Measurements from ENCODE around the gene ATE1. TPM values are rescaled to one million over a fixed set of nuclear protein-coding genes. Genes with fewer than 3 reads are reported as not detected.
"Not testable (repeated sequence)": the region's sequence is repeated elsewhere in the genome, so short reads cannot be mapped to it uniquely, and the experiment has no call there.

The ATE1 gene
- polyA plus RNA-seq, 1 donor, result 22.3 TPM

DNA sequence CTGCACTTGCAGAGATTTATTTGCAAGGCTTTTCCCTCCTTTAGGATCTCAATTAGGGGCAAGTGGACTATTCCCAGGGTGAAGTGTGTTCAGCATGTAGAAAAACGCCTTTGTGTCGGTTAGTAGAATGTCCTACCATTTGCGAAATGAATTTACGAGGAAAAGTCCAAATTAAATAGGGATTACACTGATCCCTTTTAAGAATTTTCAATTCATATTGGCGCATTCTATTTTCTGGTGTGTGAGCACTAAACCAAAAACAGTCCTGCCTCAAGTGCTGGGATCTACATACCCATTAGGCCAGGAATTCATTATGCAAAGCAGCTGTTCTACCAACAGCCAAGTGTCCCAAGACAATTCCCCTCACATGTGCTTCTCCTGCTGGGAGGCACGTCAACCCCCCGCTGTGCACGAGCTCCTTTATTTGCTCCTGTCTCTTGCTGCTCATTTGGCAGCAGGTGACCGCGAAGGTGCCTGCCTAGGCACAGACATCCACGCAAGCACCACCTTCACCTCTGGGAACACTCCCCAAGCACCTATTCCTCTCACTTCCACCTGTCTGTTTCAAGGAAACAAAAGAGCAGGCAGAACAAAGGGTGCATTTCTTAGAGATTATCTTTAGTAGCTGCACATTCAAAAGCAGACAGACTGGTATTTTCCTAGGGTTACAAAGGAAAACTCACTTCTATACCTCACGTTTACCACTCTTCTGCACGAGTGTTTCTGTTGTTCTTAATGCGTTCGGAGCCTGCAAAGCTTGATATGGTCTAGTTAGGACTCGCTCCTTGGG is 195.0 kb downstream of the ATE1 start:
- no peak for DNase-seq

DNA sequence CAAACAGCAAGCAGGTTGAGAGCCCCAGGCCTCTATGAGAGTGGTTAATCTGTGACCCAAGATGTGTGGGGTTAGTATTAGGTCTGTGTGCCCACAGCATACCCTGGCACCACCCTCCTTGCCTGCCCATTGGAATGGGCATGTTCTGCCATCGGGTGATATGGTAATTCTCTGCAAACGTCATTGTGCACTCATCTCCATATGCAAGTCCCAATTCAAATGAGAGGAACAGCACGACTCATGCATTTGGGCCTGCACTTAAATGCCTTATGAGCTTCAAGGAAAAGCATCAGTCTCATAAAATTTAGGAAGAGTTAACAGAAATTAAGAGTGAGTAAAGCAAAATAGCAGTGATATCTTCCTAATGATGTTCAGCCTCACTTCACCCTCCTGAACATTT is 195.7 kb downstream of the ATE1 start:
- no peak for DNase-seq

DNA sequence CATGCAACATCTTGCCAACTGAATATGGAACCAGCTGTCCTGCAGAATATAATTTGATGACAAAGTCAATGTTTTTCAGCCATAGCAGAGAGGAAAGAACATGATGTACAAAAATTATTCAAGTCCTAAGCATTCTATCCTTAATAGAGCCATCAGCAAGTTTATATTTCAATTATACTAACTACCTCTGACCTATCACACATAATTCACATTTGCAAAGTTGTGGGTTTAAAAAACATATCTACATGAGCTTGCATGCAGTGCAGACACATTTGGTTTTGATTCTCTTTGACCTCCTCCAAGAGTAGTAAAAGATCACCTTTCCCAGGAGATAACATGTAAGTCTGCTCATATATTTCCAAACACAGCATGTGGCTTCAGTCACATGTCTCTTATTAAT is 203.5 kb downstream of the ATE1 start:
- no peak for DNase-seq

DNA sequence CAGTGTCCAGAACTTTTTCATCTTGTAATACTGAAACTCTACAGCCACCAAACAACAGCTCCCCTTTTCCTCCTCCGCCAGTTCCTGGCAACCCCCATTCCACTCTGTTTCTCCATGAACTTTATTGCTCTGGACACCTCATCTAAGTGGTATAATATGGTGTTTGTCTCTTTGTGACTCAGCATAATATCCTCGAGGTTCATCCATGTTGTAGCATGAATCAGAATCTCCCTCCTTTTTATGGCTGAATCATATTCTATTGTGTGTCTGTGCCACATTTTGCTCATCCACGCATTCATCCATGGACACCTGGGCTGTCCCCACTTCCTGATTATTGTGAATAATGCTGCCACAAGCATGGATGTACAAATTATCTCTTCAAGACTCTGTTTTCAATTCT is 205.2 kb downstream of the ATE1 start:
- DNase-seq, result no peak

DNA sequence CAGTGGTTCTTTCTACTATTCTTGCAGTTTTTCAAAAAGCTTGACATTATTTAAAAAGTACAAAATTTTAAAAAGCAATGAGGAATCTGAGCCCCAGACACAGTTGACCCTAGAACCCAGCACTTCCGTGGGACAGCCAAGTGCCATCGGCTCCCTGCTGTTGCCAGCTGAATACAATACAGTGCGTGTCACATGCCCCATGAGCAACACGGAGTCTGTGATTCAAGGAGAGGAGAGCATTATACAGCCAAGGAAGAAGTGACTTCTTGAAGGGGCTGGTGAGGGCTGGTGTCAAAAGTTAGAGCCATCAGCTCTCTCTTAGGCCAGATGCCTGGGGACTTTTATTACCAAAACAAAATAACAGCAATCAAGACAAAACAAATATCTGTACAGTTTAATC is 206.6 kb downstream of the ATE1 start:
- no peak for DNase-seq

DNA sequence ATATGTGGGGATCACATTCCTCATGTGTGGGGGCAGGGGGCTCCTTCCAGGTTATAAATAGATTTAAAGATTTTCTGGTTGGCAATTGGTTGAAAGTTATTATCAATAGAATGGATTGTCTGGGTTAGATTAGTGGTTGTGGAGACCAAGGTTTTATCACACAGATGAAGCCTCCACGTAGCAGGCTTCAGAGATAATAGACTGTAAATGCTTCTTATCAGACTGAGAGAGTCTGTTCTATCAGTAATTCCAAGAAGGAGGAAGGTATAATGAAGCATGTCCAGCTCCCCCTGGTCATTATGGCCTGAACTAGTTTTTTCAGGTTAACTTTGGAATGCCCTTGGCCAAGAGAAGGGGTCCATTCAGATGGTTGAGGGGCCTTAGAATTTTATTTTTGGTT is 211.9 kb downstream of the ATE1 start:
- no peak for DNase-seq

DNA sequence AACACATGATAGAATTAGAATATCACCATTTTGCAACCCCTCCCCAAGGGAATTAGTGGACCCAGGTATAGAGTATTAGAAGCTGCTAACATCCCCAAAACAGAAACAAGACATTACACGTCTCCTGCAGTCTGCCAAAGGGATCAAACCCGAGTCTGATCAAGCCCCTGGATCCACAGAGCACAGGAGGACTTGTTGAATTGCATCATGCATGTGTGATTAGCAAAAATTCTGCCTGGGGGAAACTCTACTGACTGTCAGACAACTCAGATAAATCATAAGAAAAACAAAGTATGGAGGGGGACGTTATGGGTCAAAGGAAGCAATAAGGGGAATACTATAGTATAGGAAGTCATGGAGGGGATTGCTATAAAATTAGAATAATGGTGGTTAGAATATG is 212.8 kb downstream of the ATE1 start:
- no peak for DNase-seq

DNA sequence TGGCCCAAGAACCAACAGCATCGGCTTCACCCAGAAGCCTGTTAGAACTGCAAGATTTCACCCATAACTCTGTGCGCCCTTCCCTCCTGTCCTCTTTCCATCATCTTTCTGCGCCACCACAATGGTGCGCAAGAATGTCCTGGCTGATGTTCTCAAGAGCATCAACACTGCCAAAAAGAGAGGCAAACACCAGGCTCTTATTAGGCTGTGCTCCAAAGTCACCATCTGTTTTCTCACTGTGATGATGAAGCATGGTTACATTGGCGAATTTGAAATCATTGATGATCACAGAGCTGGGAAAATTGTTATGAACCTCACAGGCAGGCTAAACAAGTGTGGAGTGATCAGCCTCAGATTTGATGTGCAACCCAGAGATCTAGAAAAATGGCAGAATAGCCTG is 214.3 kb downstream of the ATE1 start:
- no peak for DNase-seq

DNA sequence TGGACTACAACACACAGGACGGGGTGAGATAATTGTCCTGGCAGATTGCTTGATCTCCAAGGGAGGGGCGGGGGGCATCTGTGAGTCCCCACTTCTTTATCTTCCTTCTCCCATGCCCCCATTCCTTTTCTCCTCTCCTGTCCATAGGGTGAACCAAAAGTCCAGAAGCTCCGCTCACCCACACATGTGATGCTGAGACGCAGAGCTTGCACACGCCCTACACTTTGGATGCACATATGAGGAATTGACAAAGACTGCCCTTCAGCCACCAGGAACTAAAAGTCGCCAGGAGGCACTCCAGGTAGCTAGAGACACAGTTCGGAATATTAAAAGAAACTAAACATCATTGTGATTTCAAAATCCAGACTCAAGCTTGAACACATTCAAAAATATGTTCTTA is 216.9 kb downstream of the ATE1 start:
- DNase-seq, result no peak

DNA sequence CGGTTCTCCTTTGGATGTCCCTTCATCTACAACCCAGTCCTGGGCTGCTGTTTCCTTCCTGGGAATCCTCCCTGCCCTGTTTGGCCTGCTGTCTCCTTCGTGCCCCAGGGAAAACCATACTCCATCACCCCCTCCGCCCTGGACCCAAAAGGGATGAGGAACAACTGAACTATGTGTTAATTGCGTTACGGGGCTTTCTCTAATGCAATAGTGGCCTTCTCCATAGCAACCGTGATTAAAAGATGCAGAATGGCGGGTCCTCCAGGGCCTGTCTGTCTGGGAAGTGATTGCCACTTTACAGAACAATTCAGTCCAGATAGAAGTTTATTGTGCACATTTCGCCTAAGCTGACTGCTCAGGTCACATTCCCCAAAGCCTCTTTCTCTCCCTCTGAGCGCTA is 217.6 kb downstream of the ATE1 start:
- DNase-seq, result no peak

DNA sequence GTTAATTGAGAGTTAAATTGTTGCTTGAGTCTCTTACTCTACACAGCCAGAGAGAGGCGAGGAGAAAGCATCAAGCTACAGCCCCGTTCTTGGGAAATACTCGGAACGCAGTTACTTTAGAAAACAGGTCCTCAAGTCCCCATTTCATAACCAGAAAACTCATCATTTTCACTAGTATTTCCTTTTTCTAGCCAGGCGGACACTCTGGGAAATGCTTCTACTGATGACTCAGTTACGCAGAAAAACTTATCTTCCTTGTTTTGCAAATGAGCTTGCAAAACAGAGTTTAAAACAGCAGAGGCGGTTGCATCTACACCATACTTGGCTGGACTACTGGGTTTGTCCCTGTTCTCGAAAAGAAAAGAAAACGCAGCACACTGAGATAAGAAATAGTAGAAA is 218.2 kb downstream of the ATE1 start:
- no peak for DNase-seq

DNA sequence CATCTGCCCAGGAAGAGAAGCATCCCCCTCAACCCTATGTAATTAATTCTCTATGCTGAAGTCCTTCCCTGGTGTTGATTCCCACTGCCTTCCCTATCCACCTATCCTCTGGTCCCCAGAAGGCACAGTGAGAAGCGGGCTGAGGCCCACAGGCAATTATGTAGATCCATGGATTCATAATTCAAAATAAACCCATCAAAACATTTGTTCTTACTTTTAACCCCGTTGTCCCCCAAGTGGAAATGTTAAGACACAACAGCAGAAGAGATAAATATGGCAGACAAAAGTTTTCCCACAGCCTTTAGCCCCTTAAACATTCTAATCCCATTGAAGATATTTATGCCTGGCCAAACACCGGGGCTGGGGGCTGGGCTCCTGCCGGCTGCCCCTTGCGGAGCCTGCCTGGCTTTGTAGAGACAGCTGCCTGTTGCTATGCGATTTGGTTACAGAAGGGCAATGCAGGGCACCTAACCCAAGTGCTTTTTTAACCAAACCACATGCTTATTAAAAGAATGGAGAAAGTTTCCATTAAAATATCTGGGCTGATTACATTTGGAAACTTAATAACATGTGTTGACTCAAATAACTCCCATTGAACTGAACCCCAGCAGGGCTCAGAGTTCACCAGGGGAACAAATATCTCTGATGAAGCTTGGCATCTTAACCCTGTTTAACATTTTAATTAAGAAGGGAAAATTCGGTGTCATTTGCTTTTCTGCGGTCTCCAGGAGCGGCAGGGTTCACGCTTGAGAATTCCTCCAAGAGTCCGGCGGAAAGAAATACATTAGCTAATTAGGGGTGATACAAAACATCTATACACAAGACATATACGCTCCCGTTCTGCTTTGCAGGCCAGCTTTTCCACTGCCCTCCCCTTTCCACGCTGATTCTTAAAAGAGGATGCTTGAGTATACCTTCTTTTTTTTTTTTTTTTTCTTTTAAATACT is 218.8 kb downstream of the ATE1 start:
- DNase-seq, result no peak

DNA sequence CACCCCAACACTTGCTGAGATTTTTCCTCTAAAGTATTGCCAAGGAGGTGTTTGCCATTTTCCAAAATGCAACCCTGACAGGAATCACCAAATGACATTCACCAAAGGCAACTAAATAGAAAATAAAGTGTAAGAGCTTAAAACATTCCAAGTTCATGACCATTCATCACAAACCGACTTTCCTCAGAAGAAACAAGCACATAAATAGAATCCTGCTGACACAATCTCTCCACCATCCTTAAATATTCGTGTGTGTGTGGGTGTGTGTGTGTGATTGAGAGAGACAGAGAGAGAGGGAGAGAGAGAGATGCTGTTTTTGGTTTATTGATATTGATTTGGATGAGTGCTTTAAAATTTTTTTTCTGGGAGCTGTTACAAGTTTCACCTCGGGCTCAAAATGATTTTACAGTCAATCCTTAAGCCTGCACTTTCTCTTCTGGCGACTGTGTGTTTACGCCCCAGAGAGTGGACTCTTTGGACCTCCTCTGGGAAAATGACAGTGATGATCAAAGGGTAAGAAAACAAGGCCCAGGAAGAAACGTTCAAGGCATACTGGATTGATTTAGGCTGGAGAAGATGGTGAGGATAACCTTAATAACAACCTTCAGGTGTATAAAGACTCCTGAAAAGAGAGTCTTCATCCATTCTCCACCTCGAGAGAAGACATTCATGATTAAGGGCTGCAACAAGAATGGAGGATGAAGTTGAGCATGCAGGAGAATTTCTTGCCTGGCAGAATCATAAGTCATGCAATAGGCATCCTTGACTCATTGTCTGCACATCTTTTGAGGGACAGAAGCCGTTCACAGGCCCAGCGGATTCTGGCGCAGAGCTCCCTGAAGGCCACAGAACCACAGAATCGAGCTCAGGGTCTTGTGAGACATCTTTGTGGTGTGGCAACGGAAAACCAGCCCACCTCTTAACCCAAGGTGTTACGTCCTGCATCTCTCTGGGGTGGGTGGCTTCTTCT is 225.2 kb downstream of the ATE1 start:
- no peak for DNase-seq

DNA sequence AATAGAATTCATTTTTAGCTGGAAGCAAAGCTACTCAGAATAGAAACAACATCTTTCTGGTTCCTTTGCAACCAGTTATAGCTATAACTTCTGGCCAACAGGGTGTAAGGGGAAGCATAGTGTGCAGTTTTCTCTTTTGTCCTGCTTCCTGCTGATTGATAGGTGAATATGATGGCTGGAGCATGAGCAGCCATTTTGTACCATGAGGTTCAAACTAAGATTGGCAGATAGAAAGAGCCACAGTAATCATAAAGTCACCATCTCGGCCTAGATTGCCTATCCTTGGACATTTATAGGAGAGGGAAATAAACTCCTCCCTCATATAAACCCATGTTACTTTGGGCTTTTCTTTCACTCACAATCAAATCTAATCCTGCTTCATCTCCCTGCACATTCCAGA is 227.4 kb downstream of the ATE1 start:
- no peak for DNase-seq

DNA sequence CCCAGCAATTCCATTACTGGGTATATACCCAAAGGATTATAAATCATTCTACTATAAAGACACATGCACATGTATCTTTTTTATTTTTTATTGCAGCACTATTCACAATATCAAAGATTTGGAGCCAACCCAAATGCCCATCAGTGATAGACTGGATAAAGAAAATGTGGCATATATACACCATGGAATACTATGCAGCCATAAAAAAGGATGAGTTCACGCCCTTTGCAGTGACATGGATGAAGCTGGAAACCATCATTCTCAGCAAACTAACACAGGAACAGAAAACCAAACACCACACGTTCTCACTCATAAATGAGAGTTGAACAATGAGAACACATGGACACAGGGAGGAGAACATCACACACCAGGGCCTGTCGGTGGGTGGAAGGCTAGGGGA is 228.1 kb downstream of the ATE1 start:
- DNase-seq, result not testable (repeated sequence)

DNA sequence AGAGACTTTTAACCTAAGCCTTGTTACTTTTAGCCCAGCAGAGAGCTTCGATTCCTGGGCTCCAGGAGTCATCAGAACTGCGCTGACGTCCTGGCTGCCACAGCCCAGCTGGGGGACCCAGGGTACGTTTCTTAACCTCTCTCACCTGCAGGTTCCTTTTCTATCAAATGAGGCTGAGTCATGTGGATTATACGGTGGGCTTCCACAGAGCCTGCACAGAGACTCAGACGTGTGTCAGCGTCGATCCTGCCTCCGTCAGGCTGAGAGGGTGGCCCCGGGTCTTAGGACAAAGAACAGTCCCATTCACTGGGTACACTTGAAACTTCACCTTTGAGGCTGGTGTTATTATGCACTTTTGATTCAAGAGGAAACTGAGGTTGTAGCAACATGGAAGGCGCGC is 228.9 kb downstream of the ATE1 start:
- DNase-seq, result no peak

DNA sequence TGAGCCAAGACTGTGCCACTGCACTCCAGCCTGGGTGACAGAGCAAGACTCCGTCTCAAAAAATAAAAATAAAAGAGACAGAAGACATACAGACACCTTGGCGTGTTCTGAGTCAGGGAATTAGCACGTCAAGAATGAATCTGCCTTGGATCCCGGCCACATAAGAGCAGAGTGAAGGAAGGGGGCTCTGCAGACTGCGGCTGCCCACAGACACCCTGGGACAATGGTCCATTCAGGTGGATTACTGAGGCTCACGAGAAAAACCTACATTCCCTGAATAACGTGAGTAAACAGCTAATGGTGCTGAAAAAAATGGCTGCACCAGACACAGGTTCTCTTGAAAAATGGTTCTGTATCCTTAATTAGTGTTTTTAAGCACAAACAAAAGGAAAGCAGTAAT is 229.5 kb downstream of the ATE1 start:
- no peak for DNase-seq

DNA sequence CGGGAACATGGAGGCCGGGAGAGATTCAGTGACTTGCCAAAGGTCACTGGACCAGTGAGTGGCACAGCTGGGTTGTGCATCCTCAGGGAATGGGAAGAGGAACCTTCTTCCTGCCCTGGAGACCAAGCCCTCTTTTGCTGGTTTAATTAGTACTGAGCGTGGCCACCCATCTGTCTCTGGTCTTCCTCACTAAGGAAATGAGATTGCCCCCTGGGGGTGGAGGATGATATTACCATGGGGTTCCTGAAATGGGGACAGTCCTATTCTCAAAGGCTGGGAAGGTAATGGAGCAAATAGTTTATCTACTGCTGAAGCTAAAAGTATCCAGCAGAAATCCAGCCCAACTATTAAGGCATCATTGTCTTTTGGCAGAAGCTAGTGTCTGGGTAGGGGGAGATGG is 231.0 kb downstream of the ATE1 start:
- DNase-seq, result no peak

DNA sequence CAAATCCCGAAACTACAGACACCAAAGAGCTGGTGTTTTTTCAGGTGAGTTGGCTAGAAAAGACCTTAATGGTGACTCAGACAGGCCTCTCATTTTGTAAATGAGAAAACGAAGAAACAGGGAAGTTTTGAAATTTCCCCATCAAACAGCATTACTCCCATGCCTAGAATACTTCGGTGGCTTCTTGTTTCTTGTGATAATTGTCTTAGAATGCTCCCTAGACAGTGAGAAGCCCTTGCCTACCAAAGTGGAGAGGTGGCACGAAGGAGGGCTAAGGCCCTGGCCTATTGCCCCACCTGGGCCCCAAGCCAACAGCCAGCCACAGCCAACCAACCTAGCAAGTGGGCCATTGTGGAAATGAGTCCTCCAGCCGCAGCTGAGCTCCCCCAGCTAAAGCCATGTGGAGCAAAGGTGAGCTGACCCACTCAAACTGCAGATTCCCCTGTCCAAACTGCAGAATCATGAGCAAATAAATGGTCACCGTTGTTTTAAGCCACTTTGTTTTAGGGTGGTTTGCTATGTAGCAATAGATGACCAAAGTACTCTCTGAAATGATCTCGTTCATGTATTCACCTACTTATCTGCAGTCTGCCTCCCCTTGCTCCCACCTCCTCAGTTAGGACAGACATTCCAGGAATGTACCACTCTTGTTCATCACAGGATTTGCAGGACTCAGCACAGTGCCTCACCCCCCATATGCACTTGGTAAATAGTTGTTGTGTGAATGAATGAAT is 231.9 kb downstream of the ATE1 start:
- DNase-seq, result no peak

DNA sequence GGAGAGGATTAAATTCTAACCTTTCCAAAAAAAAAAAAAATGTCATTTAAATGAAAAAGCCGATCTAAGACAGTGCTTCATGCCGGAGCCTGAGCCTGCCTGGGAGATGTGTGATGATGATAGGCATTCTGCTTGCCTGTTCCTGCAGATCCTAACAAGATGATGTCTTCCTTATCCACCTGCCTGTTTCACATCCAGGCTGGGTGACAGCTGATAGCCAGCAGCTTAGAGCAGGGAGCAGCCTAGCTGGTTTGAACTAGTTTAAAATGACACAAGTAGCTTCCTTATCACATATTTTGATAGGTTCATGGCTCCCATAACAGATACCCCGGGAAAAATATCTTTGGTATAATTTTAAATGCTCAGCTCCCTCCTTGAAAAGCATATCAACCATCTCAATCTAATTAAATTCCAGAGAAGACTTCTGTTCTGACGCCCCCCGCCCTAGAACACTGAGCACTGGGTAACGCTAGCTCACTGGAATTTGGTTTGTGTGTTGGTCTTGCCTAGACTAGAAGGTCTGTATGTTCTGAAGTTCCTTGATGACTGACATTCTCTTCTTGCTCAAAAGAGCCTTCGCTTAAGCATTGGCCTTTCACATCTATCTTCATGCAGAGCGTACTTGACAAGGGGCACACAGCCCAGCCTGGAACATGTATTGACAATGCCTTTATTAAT is 232.7 kb downstream of the ATE1 start:
- no peak for DNase-seq

DNA sequence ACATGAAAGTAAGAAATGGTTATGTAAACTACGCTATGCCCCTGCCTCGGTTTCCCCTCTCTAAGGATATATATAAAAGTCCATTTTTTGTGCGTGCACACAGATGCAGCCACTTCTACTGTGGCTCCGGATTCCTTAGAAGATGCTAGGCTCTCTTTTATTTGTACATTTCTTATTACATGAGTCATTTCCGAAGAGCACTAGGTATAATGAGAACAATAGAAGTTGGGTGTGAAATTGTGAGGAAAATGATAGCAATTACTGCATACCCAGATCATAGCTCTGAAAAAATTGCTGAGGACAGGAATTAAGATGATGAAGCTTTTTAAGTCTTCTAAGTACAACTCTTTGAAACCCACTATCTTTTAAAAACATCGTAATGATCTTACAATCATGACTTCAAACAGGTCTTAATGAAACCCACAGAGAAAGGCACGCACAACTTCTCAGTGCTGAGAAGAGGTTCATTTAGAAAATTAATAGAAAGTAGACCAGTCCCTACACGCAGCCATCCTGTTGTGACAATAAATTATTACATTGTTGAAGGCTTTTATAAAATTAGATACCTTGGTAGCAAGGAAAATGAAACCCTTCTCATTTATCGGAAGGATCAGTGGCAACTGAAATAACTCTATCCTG is 233.4 kb downstream of the ATE1 start:
- DNase-seq, result no peak

Data from hindlimb muscle (tissue), 1 donor.